Body of pancreas (tissue), 4 donors: Measurements from ENCODE around the gene TMEM150B. TPM values are rescaled to one million over a fixed set of nuclear protein-coding genes. Genes with fewer than 3 reads are reported as not detected.

Experiments
- ATAC-seq: fragments of 150-250 bp; one replicate; pipeline ENCODE4 v1.9.1; 2016
- DNase-seq, 4 donors: peaks; one replicate each; pipeline ENCODE4 v3.0.0-alpha.2; 2019
- H3K27ac ChIP-seq, 4 donors: fragments of 200-600 bp; sonication (generic); 1 replicate in 3 of 4; 2 replicates in 1 of 4; pipeline versions ENCODE4 v1.5.1 to v1.6.1; 2016 to 2019; ENCODE audit warnings: mild to moderate bottlenecking in 1 of 4, mixed read lengths in 1 of 4, moderate library complexity in 1 of 4
- H3K27me3 ChIP-seq, 2 donors: fragments of 200-600 bp; sonication (generic); one replicate each; pipeline ENCODE4 v1.6.0; 2016; ENCODE audit warnings: mild to moderate bottlenecking in 1 of 2
- H3K36me3 ChIP-seq, 2 donors: fragments of 200-600 bp; sonication (generic); replicated peaks in 1 of 2; 2 replicates each; pipeline ENCODE4 v1.5.1; 2016; ENCODE audit warnings: low read depth in 2 of 2; ENCODE audit not compliant: insufficient read depth in 1 of 2
- H3K4me1 ChIP-seq: fragments of 200-600 bp; sonication (generic); one replicate; pipeline ENCODE4 v1.6.0; 2016
- H3K4me3 ChIP-seq, 2 donors: fragments of 200-600 bp; sonication (generic); 1 replicate in 1 of 2; 2 replicates in 1 of 2; pipeline ENCODE4 v1.5.1; 2016 to 2019
- H3K9me3 ChIP-seq, 3 donors: fragments of 200-600 bp; sonication (generic); 1 replicate in 2 of 3; 2 replicates in 1 of 3; pipeline ENCODE4 v1.5.1; 2016
- POLR2A ChIP-seq, 3 donors: fragments of 450-650 bp; IDR thresholded peaks; one replicate each; pipeline ENCODE4 v1.6.1; 2016; ENCODE audit warnings: antibody characterized with exemption in 3 of 3, mild to moderate bottlenecking in 2 of 3
- WGBS, 2 donors: methylation state at CpG; one replicate each; pipeline ENCODE4 v1.1.5; 2017; 5-methylcytosine and 5-hydroxymethylcytosine counted together
- intact Hi-C: fragments of 100-400 bp; cut with DNase I; formaldehyde crosslinking; loops from one replicate; pipeline ENCODE4 v1.15.1; 2023
- total RNA-seq, 2 donors: library from RNA; depleted of rRNA; stranded (reverse); fragments of >200 nt; gene quantifications; one replicate each; pipeline ENCODE4 v1.1.0, GENCODE V29; 2016
- TF ChIP-seq, protein P1 (sequence below), 7 experiments: fragments of 450-650 bp in 4 of 7; fragments of 200-600 bp in 3 of 7; sonication (generic) in 3 of 7; IDR thresholded peaks; one replicate each; pipeline ENCODE4 v1.5.1; 2016 to 2019; ENCODE audit warnings: antibody characterized with exemption in 7 of 7

TMEM150B gene
- total RNA-seq, 2 donors from 2014 or later: 1.0 TPM; not detected in 1

- no peak within 1 kb of the TSS for H3K4me3 ChIP-seq
- 5 to 10% methylated on average over 22 to 28 of the region's 32 CpGs for WGBS, 2 donors
These were observed 45.3 kb upstream of the TMEM150B start, which contains the start of gene IL11 for GRCh38 chr19:55370305-55370988. Gene IL11 (minus strand): TSS chr19:55370463. CDS start chr19:55370310, 153 bp downstream.

DNA sequence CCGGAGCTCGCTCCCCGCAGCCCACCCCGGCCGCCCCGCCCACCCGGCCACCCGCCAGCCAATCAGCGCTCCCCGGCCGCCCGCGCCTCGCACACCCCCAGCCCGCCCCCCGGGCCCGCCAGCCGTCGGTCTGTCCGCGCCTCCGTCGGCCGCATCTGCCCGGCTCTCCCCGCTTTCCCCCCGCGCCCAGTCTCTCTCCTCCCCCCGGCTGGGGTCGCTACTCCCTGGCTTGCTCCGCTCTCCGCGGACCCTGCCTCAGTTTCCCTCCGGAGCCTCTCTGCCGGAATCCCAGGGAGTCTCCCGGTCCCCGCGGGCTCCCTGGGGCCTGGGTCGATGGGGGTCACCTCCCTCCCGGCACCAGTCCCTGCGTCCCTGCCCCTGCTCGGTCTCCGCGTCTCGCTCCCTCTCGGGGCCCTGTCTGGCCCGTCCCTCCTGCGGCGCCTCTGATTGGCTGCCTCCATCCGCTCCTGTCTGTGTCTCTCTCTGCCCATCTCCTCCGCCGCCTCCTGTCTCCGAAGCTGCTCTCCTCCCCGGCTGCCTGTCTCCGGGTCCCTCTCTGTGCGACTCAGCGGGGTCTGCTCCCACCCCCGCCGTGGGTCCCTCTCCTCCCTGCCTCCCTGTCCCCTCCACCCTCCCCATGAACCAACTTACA lies 44.6 kb upstream of the TMEM150B start:
- TF ChIP-seq, protein P1, sequence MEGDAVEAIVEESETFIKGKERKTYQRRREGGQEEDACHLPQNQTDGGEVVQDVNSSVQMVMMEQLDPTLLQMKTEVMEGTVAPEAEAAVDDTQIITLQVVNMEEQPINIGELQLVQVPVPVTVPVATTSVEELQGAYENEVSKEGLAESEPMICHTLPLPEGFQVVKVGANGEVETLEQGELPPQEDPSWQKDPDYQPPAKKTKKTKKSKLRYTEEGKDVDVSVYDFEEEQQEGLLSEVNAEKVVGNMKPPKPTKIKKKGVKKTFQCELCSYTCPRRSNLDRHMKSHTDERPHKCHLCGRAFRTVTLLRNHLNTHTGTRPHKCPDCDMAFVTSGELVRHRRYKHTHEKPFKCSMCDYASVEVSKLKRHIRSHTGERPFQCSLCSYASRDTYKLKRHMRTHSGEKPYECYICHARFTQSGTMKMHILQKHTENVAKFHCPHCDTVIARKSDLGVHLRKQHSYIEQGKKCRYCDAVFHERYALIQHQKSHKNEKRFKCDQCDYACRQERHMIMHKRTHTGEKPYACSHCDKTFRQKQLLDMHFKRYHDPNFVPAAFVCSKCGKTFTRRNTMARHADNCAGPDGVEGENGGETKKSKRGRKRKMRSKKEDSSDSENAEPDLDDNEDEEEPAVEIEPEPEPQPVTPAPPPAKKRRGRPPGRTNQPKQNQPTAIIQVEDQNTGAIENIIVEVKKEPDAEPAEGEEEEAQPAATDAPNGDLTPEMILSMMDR (IDR thresholded peaks at IDR 0.05): no peak
- no peak for DNase-seq
- Histone ChIP-seq H3K27ac (no peak overlapping the region), H3K9me3 (no peaks in the 10 kb centered on the region), H3K36me3 (no peaks in the 10 kb centered on the region), H3K27me3 (peaks cover 0 to 35% of the 10 kb centered on the region in 2 donors), H3K4me1 (peaks cover 30% of the 10 kb centered on the region), H3K4me3 (no peak overlapping the region)
- intact Hi-C loops: no loop called here
- 3 to 4% methylated on average over 12 to 42 of the region's 59 CpGs for WGBS, 2 donors
- ATAC-seq: no peak

More at GRCh38 chr19:55370305-55370988, 45.3 kb upstream of the TMEM150B start, which contains the start of gene IL11:
- DNase-seq (no peak), ATAC-seq (no peak)
- Histone ChIP-seq H3K27me3 (peaks cover 0 to 35% of the 10 kb centered on the region in 2 donors), H3K27ac (no peak within 1 kb of the TSS), H3K36me3 (no peaks in the 10 kb centered on the region), H3K9me3 (no peaks in the 10 kb centered on the region), H3K4me1 (peaks cover 30% of the 10 kb centered on the region)
- intact Hi-C loops: no loop called here
- TF ChIP-seq, protein P1 (IDR thresholded peaks at IDR 0.05): no peak
- no peak for TF ChIP-seq POLR2A (IDR thresholded peaks at IDR 0.05)

DNA sequence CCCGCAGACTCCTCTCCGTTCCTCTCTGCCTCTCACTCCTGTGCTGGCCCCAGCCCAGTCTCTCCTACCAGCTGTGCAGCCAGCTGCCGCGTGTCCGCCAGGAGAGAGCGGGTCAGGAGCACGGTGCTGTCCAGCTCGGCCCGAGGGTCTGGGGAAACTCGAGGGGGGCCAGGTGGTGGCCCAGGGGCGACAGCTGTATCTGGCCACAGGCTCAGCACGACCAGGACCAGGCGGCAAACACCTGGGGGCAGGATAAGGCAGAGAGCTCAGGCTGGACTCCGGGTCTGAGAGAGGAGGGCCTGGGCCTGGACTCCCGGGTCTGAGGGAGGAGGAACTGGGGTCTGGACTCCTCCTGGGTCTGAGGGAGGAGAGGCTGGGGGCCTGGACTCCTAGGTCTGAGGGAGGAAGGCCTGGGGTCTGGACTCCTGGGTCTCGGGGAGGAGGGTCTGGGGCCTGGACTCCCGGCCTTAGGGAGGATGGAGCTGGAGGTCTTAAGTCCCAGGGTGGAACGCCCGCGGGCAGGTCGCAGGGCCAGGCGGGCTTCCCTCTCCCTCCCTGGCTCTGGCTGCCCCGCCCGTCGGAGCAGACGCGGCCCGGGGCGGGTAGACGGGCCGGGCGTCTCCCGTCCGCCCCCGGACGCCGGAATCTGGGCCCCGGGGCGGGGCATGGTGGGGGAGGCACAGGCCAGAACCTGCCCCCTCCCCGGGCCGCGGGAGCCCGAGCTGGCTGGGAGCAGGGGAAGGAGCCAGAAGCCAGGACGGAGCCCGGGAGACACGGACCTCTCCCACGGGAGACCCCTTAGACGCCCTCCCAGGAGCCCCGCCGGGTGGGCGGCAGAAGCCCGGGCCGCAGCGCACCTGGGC lies 43.8 kb upstream of the TMEM150B start:
- H3K27me3 ChIP-seq: peaks cover 0 to 32% of the 10 kb centered on the region in 2 donors
- 8 to 25% methylated on average over 8 to 53 of the region's 54 CpGs for WGBS, 2 donors
- H3K4me3 ChIP-seq: no peak overlapping the region

DNA sequence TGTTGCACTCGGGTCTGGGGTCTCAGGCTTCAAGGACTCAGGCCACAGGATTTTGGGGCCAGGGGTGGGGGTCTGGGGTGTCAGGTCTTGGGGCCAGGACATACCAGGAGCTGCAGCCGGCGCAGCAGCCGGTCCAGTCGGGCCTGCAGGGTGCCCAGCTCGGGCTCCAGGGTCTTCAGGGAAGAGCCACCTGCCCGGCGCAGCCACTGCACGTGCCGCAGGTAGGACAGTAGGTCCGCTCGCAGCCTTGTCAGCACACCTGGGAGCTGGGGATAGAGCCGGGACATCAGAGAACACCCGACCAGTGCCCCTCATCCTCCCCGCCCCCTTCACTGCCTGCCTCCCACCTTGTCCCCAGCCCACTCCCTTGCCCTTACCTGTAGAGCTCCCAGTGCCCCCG lies 43.0 kb upstream of the TMEM150B start:
- no peak for ATAC-seq
- DNase-seq: no peak

More for the DNA sequence above, 43.8 kb upstream of the TMEM150B start:
- ATAC-seq (no peak), DNase-seq (no peak)
- TF ChIP-seq POLR2A (IDR thresholded peaks at IDR 0.05): no peak
- TF ChIP-seq, protein P1 (IDR thresholded peaks at IDR 0.05): no peak
- intact Hi-C loops: no loop called here
- H3K36me3 ChIP-seq: no peaks in the 10 kb centered on the region
- peaks cover 21% of the 10 kb centered on the region for H3K4me1 ChIP-seq
- no peak overlapping the region for H3K27ac ChIP-seq
- no peaks in the 10 kb centered on the region for H3K9me3 ChIP-seq

More for the DNA sequence above, 43.0 kb upstream of the TMEM150B start:
- no peak for TF ChIP-seq POLR2A (IDR thresholded peaks at IDR 0.05)
- TF ChIP-seq, protein P1 (IDR thresholded peaks at IDR 0.05): no peak
- Histone ChIP-seq H3K36me3 (no peaks in the 10 kb centered on the region), H3K27ac (no peak overlapping the region), H3K4me1 (peaks cover 15% of the 10 kb centered on the region), H3K9me3 (no peaks in the 10 kb centered on the region), H3K4me3 (no peak overlapping the region), H3K27me3 (peaks cover 0 to 26% of the 10 kb centered on the region in 2 donors)
- intact Hi-C loops: no loop called here
- WGBS, 2 donors: 65 to 69% methylated on average over 6 to 14 of the region's 16 CpGs
